HG02938 (cell line): Measurements from ENCODE around the gene OR8U1.
"Not testable (repeated sequence)": the region's sequence is repeated elsewhere in the genome, so short reads cannot be mapped to it uniquely, and the experiment has no call there.

Experiments
- ATAC-seq: cut with Tn5 transposase; IDR thresholded peaks from one replicate; pipeline ENCODE4 v1.9.1; 2021; ENCODE audit warnings: mild to moderate bottlenecking, moderate library complexity; ENCODE audit not compliant: unreplicated experiment

Gene OR8U1

DNA sequence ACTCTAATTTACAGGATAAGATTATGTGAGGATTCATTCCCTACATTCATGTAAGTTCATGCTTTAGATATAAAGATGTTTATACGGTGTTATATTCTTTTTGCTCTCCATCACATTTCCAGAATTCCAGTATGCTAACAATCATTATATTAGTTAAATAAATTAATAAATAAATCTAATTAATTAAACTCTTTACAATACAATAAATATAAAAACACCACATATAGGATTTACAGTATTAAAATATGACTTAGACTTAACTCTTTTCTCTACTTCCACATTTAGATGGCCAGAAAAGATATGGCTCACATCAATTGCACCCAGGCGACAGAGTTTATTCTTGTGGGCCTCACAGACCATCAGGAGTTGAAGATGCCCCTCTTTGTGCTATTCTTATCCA lies at the start of gene OR8U1:
TSS of gene OR8U1 (plus strand) at position 301 of the 400 bp plus-strand sequence. CDS start at position 301, 0 bp downstream.
- no peak for ATAC-seq

DNA sequence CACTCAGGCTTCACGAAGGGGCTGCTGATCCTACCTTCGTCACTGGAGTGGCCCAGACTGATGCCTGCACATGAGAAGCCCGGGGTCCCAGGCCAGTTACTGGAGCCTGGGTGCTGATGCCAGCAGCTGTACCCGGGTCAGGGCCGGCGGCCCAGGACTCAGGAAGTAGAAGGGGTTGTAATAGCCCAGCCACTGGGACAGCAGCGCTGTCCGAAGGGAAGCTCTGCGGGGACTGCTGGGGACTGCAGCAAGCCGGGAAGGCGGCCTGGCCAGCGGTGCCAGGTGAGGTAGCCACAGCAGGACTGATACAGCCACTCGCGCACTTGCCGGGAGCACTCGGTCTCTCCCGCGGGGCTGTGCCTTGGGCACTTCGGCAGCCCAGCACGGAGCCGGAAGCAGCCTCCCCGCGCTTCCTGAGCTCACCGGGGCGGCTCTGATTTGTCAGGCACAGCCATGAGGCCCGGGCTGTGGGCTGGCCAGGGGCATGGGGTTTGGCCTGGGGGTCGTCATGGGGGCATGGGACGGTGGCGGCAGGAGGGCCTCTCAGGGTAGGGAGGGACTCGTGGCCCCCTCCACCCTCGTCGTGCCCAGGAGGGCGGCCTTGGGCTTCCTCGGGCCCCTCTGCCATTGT lies 43.4 kb upstream of the OR8U1 start:
- ATAC-seq = no peak

- ATAC-seq = no peak
Measured at GRCh38 chr11:56333156-56333555, 42.3 kb upstream of the OR8U1 start.

DNA sequence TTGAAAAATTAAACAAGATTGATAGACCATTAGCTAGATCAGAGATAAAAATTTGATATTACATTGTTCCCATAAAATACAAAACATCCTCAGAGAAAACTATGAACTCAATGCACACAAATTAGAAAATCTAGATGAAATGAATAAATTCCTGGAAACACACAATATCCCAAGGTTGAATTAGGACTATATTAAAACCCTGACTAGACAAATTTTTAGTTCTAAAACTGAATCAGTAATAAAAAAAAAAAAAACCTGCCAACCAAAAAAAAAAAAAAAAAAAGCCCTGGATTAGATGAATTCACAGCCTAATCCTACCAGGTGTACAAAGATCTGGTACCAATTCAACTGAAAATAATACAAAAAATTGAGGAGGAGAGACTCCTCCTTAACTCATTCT lies 35.1 kb upstream of the OR8U1 start:
- ATAC-seq = no peak

DNA sequence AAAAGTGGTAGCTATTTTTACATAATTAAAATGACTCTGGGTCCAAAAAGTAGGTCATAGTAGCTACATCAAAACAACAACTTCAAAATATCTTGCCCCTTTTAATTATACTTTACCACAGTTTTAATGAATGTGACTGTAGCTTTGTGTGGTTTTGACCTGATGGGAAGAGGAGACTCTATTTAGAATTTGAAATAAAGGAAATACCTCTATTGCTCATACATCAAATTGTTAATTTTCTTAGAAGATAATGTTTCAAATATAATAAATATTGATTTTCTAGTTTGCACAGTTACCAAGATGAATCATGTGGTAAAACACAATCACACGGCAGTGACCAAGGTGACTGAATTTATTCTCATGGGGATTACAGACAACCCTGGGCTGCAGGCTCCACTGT lies 29.7 kb upstream of the OR8U1 start, which contains the start of gene OR8K1:
TSS of gene OR8K1 (plus strand) at position 301 of the 400 bp plus-strand sequence. CDS start at position 301, 0 bp downstream.
- ATAC-seq = no peak

DNA sequence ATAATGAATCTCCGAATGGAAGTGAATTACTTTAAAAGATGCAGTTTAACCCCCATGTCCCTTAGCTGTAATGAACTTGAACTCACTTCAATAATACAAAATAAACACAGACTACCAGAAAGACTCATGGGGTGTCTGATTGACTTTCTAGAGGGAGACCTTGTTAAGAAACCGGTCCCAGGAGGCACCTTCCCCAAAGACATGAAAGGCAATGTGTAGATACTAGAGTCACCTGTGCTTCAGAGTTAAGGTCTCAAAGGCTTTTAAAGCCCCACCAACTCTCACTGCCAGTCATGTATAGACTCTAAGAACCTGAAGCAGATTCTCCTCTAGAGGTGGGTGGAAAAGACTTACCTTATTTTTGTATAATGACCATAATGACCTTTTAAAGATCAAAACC lies 21.4 kb upstream of the OR8U1 start, which contains the start of gene OR8J1:
TSS of gene OR8J1 (plus strand) at position 301 of the 400 bp plus-strand sequence. CDS start 5,956 bp downstream, outside the sequence.
- no peak for ATAC-seq

GRCh38 chr11:56380120-56380519 lies 4.7 kb downstream of the OR8U1 start:
- no peak for ATAC-seq

- ATAC-seq = no peak
Measured at GRCh38 chr11:56394381-56394780, 19.0 kb downstream of the OR8U1 start.

- no peak for ATAC-seq
Measured at GRCh38 chr11:56396047-56396446, 20.6 kb downstream of the OR8U1 start.

DNA sequence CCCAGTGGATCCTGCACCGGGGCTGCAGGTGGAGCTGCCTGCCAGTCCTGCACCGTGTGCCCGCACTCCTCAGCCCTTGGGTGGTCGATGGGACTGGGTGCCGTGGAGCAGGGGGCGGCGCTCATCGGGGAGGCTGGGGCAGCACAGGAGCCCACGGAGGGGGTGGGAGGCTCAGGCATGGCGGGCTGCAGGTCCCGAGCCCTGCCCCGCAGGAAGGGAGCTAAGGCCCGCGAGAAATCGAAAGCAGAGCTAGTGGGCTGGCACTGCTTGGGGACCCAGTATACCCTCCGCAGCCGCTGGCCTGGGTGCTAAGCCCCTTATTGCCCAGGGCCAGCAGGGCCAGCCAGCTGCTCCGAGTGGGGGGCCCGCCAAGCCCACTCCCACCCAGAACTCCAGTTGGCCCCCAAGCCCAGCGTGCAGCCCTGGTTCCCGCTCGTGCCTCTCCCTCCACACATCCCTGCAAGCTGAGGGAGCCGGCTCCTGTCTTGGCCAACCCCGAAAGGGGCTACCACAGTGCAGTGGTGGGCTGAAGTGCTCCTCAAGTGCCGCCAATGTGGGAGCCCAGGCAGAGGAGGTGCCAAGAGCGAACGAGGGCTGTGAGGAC lies 26.5 kb downstream of the OR8U1 start:
- ATAC-seq = not testable (repeated sequence)

GRCh38 chr11:56404393-56404792 lies 29.0 kb downstream of the OR8U1 start:
- no peak for ATAC-seq

DNA sequence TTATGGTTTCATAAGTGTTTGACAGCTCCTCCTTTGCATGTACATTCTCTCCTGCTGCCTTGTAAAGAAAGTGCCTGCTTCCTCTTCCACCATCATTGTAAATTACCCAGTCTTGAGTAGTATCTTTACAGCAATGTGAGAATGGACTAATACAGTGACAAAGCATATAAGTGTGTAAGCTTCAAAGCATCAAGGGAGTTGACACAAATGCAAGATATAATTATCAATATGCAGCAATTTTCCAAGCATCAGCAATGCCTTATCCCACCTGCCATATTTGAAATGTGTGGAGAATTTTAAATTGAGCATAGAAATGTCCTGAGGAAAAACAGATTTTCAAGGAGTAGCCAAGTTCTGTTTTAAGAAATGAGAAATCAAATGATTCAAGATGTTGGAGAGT lies 35.4 kb downstream of the OR8U1 start:
- no peak for ATAC-seq

GRCh38 chr11:56412396-56412795 lies 37.0 kb downstream of the OR8U1 start, which contains the start of gene OR5AL1:
Gene OR5AL1, plus strand, starts transcription at chr11:56412696.
- ATAC-seq = no peak
